GM21737 (cell line): ENCODE data around the gene RHOA.
"Not testable (repeated sequence)": the region's sequence is repeated elsewhere in the genome, so short reads cannot be mapped to it uniquely, and the experiment has no call there.

Source experiments
- ATAC-seq: cut with Tn5 transposase; IDR thresholded peaks from one replicate; pipeline ENCODE4 v1.9.1; 2021; ENCODE audit warnings: mild to moderate bottlenecking, moderate library complexity; ENCODE audit not compliant: unreplicated experiment

The RHOA gene

GRCh38 chr3:49412632-49413337 lies 1.0 kb upstream of the RHOA start:
- no peak for ATAC-seq

GRCh38 chr3:49411535-49411967 lies 225 bp downstream of the RHOA start:
- ATAC-seq, result peak; percentile 16

- ATAC-seq, result no peak
Measured at GRCh38 chr3:49410846-49411534, 786 bp downstream of the RHOA start.

- no peak for ATAC-seq
Measured at GRCh38 chr3:49410066-49410845, 1.5 kb downstream of the RHOA start.

- ATAC-seq, result no peak
Measured at GRCh38 chr3:49406571-49407565, 4.9 kb downstream of the RHOA start.

- not testable (repeated sequence) for ATAC-seq
Measured at GRCh38 chr3:49405570-49405969, 6.2 kb downstream of the RHOA start.

- ATAC-seq, result no peak
Measured at GRCh38 chr3:49403891-49404290, 7.9 kb downstream of the RHOA start.

- no peak for ATAC-seq
Measured at GRCh38 chr3:49401766-49402165, 10.0 kb downstream of the RHOA start.

GRCh38 chr3:49399461-49399860 lies 12.3 kb downstream of the RHOA start:
- ATAC-seq, result no peak

GRCh38 chr3:49397470-49397869 lies 14.3 kb downstream of the RHOA start:
- no peak for ATAC-seq

GRCh38 chr3:49391310-49391709 lies 20.5 kb downstream of the RHOA start:
- not testable (repeated sequence) for ATAC-seq

- no peak for ATAC-seq
Measured at GRCh38 chr3:49389297-49389696, 22.5 kb downstream of the RHOA start.

GRCh38 chr3:49388289-49388820 lies 23.4 kb downstream of the RHOA start:
- ATAC-seq, result no peak

- no peak for ATAC-seq
Measured at GRCh38 chr3:49387721-49388120, 24.1 kb downstream of the RHOA start.

GRCh38 chr3:49386056-49386756 lies 25.6 kb downstream of the RHOA start:
- ATAC-seq, result no peak

- ATAC-seq, result no peak
Measured at GRCh38 chr3:49385617-49386016, 26.2 kb downstream of the RHOA start.

GRCh38 chr3:49383387-49383786 lies 28.4 kb downstream of the RHOA start:
- no peak for ATAC-seq

GRCh38 chr3:49378249-49378895 lies 33.4 kb downstream of the RHOA start:
- no peak for ATAC-seq

GRCh38 chr3:49377483-49377882 lies 34.3 kb downstream of the RHOA start:
- no peak for ATAC-seq
